ENCODE results near the gene TGFB1I1. TPM values are rescaled to one million over a fixed set of nuclear protein-coding genes. Genes with fewer than 3 reads are reported as not detected.
"Not testable (repeated sequence)": the region's sequence is repeated elsewhere in the genome, so short reads cannot be mapped to it uniquely, and the experiment has no call there.

Gene TGFB1I1
- polyA plus RNA-seq, 1 donor from 2014 or later = 0.59 TPM

- Mint-ChIP-seq H3K36me3 (peaks cover 3% of the 10 kb centered on the region), H3K27me3 (no peaks in the 10 kb centered on the region), H3K4me3 (no peak overlapping the region), H3K27ac (no peak overlapping the region), H3K4me1 (peaks cover 11 to 17% (median 12%) of the 10 kb centered on the region in 3 donors), H3K9me3 (no peaks in the 10 kb centered on the region)
Observed at GRCh38 chr16:31501226-31501965, 29.4 kb downstream of the TGFB1I1 start.

DNA sequence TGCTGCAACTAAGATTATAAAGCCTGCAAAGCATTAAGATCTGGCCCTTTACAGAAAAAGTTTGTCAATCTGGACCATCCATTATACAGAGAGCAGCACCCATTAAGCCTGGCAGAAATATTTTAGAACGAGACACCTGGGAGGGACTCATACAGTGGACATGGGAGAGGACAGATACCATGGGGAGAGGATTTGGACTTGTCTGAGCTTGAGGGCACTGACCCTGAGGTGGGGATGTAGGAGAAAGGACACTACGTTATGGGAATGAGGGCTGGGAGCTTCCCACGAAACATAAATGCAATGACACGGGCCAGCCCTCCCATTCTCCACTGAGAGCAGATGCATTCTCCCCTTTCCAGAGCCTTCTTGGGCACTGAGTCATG is 30.0 kb downstream of the TGFB1I1 start:
- Mint-ChIP-seq H3K27ac (no peak overlapping the region), H3K9me3 (no peaks in the 10 kb centered on the region), H3K4me1 (peaks cover 12 to 18% (median 14%) of the 10 kb centered on the region in 3 donors), H3K27me3 (no peaks in the 10 kb centered on the region), H3K4me3 (no peak overlapping the region), H3K36me3 (peaks cover 3% of the 10 kb centered on the region)

DNA sequence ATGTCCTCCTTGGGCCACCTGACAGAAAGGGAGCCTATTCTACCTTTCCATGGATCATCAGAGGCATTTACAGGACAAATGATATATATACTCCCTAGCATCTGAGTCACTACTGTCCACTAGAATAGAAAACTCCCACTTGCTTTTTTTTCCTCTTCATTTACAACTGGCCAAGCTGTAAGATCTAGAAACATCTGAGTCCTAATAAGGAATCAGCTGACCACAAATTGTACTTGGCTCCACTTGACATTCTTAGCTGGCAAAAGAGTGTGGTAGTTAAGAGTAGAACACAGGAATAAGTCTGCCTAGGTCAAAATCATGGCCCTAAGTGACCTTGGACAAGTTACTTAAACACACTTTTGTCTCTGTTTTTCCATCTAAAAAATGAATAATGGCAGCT is 31.0 kb downstream of the TGFB1I1 start:
- Mint-ChIP-seq H3K4me1 (peaks cover 18 to 27% (median 21%) of the 10 kb centered on the region in 3 donors), H3K4me3 (no peak overlapping the region), H3K36me3 (peaks cover 3% of the 10 kb centered on the region), H3K9me3 (no peaks in the 10 kb centered on the region), H3K27ac (peak overlapping the region in 1 of 3 donors; percentile 31), H3K27me3 (no peaks in the 10 kb centered on the region)

GRCh38 chr16:31503555-31503954 is 31.6 kb downstream of the TGFB1I1 start:
- not testable (repeated sequence) for H3K27me3 Mint-ChIP-seq, H3K4me3 Mint-ChIP-seq, H3K36me3 Mint-ChIP-seq, H3K27ac Mint-ChIP-seq, H3K9me3 Mint-ChIP-seq
- H3K4me1 Mint-ChIP-seq = peaks cover 20 to 31% (median 22%) of the 10 kb centered on the region in 3 donors

DNA sequence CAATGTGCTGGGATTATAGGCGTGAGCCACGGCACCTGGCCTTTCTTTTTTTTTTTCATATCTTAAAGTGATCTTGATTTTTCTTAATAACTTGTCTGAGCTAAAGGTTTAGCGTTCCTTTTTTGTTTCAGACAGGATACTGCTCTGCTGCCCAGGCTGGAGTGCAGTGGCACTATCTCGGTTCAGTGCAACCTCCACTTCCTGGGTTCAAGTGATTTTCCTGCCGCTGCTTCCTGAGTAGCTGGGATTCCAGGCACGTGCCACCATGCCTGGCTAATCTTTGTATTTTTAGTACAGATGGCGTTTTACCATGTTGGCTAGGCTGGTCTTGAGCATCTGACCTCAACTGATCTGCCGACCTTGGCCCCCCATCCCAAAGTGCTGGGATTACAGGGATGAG is 32.2 kb downstream of the TGFB1I1 start:
- no peaks in the 10 kb centered on the region for H3K27me3 Mint-ChIP-seq
- peaks cover 26 to 37% (median 28%) of the 10 kb centered on the region in 3 donors for H3K4me1 Mint-ChIP-seq
- H3K4me3 Mint-ChIP-seq = peak overlapping the region in 1 of 4 donors; percentile 97
- H3K27ac Mint-ChIP-seq = no peak overlapping the region
- H3K9me3 Mint-ChIP-seq = no peaks in the 10 kb centered on the region
- peaks cover 2% of the 10 kb centered on the region for H3K36me3 Mint-ChIP-seq

DNA sequence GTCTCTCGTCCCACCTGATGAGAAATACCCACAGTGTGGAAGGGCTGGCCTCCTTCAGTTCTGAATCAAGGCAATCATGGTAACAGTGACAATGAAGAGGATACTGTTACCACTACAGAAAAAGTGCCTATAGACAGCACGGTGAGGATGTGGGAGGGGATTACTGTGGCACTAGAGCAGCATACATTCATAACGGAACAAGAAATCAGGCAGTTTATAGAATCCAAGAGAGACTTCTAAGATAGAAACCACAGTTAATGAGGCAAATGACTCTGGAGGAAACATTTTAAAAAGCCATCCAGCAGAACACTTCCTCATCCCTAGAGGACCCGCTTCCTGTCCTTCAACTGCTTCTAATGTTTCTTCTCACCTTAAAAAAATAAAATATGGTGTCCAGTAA is 33.5 kb downstream of the TGFB1I1 start:
- H3K27ac Mint-ChIP-seq = peak overlapping the region; percentile 4 to 96 (median 75)

DNA sequence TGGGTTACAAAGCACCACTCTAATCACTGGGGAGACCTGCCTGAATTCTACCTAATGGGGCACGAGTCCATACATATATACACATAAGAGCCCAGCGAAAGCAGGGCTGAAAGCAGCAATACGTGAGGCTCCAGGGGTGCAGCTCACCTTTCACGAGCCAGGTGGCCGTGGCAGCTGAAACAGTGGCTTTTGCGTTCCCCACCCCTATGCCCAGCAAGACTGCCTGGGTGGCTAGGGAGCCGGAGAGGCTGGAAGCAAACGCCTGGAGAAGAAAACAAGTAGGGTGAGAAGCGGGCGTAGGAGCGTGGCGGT is 35.6 kb downstream of the TGFB1I1 start:
- H3K4me1 Mint-ChIP-seq = peaks cover 34 to 45% (median 36%) of the 10 kb centered on the region in 3 donors
- H3K9me3 Mint-ChIP-seq = no peaks in the 10 kb centered on the region
- peak overlapping the region; percentile 84 to 96 (median 91) for H3K27ac Mint-ChIP-seq
- no peaks in the 10 kb centered on the region for H3K36me3 Mint-ChIP-seq
- no peaks in the 10 kb centered on the region for H3K27me3 Mint-ChIP-seq
- H3K4me3 Mint-ChIP-seq = peak overlapping the region; percentile 90 to 97 (median 97)

More for the DNA sequence above, 33.5 kb downstream of the TGFB1I1 start:
- H3K9me3 Mint-ChIP-seq = no peaks in the 10 kb centered on the region
- H3K27me3 Mint-ChIP-seq = no peaks in the 10 kb centered on the region
- peak overlapping the region in 1 of 4 donors; percentile 97 for H3K4me3 Mint-ChIP-seq
- peaks cover 2% of the 10 kb centered on the region for H3K36me3 Mint-ChIP-seq
- H3K4me1 Mint-ChIP-seq = peaks cover 32 to 46% (median 33%) of the 10 kb centered on the region in 3 donors

DNA sequence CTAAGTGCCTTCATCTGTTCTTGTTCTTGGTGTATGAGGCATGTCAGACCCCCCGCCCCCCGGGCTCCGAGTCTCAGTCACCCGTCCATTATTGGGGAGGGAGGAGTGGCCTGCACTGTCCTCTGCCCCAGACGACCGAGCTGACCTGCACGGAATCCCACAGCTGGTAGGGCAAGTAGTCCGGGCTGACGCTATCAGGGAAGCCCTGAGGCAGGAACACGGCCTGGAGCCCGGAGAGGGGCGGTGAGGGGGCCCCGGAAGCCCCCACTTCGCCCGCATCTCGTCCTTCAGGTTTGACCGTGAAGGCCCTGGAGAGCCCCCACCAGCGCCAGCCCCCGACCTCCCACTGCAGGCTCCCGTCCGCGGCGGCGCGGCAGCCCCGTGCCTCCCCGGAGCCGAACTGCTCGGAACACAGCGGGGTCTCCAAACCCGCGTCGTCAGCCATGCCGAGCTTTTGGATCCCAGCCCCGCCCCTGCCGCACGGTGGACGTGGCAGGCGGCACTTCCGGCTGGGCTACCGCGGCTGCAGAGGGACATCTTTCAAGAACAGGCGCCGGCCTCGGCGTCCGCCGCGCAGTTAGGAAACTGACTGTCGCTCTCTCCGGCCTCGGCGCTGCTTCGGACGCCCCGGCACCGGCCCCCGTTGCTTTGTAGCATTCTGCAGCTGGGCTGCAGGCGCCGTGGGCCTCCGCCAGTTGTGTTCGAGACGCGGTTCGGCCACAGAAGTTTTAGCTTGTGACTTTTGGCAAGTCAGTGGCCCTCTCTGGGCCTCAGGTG is 36.2 kb downstream of the TGFB1I1 start, which contains the start of gene RUSF1:
TSS of gene RUSF1 (minus strand) at position 463 of the 777 bp plus-strand sequence. CDS start at position 445, 18 bp downstream.
- H3K4me1 Mint-ChIP-seq = peaks cover 34 to 40% (median 37%) of the 10 kb centered on the region in 3 donors

DNA sequence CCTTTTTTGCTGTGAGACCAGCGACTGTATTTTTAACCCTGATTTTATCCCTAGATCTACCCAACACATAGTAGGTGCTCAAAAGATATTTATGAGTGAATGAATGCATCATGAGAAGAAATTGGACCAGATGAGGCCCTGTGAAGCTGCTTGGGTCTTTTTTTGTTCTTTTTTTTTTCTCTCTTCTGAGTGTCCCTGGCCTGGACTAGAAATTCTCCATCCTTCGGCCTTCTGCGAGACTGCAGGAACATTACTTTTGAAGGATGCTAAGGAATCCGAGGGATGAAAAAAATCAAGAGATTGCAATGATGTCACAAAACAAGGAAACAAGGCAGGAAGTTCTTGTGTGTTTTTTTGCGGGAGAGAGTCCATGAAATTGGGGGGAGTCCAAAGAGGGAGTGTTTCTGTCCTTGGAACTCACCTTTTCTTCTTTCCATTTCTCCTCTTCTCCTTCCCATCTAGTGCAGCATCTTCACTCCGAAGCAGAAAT is 36.8 kb downstream of the TGFB1I1 start:
- peak overlapping the region; percentile 96 to 98 (median 96) for H3K27ac Mint-ChIP-seq
- peak overlapping the region; percentile 90 to 97 (median 97) for H3K4me3 Mint-ChIP-seq
- H3K36me3 Mint-ChIP-seq = no peaks in the 10 kb centered on the region
- H3K27me3 Mint-ChIP-seq = no peaks in the 10 kb centered on the region
- no peaks in the 10 kb centered on the region for H3K9me3 Mint-ChIP-seq
- H3K4me1 Mint-ChIP-seq = peaks cover 34 to 38% (median 37%) of the 10 kb centered on the region in 3 donors

More for the DNA sequence above, 36.2 kb downstream of the TGFB1I1 start, which contains the start of gene RUSF1:
- Mint-ChIP-seq H3K27me3 (no peaks in the 10 kb centered on the region), H3K4me3 (peak within 1 kb of the TSS; percentile 90 to 97 (median 97)), H3K27ac (peak within 1 kb of the TSS; percentile 96 to 98 (median 96)), H3K36me3 (no peaks in the 10 kb centered on the region), H3K9me3 (no peaks in the 10 kb centered on the region)

GRCh38 chr16:31513126-31513525 is 41.2 kb downstream of the TGFB1I1 start:
- Mint-ChIP-seq H3K4me3 (no peak overlapping the region), H3K27me3 (peaks cover 3% of the 10 kb centered on the region), H3K36me3 (no peaks in the 10 kb centered on the region), H3K9me3 (peaks cover 1 to 8% (median 2%) of the 10 kb centered on the region in 3 donors), H3K27ac (no peak overlapping the region), H3K4me1 (peaks cover 16 to 21% (median 20%) of the 10 kb centered on the region in 3 donors)

- Mint-ChIP-seq H3K27me3 (peaks cover 3% of the 10 kb centered on the region), H3K9me3 (peaks cover 1 to 8% (median 2%) of the 10 kb centered on the region in 3 donors), H3K4me3 (no peak overlapping the region), H3K27ac (no peak overlapping the region), H3K4me1 (peaks cover 12 to 14% (median 14%) of the 10 kb centered on the region in 3 donors), H3K36me3 (no peaks in the 10 kb centered on the region)
Observed at GRCh38 chr16:31513884-31514283, 41.9 kb downstream of the TGFB1I1 start.

GRCh38 chr16:31517800-31518402 is 45.9 kb downstream of the TGFB1I1 start:
- H3K27ac Mint-ChIP-seq = no peak overlapping the region
- peaks cover 1 to 8% (median 2%) of the 10 kb centered on the region in 3 donors for H3K9me3 Mint-ChIP-seq
- no peak overlapping the region for H3K4me3 Mint-ChIP-seq

DNA sequence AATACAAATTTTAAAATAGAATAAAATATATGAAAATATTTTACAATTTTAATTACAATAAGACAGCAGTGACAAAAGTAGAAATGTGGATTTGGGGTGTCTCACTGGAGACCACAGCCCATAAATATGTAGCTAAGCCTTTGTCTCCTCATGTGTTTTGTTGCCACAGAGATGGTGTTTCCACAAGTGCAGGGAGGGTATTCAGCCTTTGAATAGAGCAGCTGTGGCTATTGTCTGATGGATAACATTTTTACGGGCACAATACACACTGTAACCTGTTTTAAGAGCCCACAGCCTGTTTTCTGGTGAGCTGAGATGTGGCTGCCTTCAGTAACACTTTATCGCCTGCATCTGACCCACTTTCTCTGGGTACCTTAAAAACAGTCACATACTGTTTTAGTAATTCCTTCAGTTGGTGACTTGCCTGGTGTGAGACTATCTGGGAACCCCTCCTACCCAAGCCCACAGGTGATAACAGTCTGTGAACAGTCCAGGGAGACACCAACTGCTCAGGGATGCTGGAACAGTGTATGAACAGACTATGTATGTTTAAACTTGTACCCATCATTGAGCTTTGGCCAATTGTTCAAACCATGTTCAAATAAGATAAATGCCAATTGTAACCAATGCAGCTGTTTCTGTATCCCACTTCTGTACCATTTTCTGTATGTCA is 47.9 kb downstream of the TGFB1I1 start:
- peaks cover 3% of the 10 kb centered on the region for H3K27me3 Mint-ChIP-seq
- H3K9me3 Mint-ChIP-seq = peaks cover 1 to 8% (median 2%) of the 10 kb centered on the region in 3 donors
- H3K4me1 Mint-ChIP-seq = no peaks in the 10 kb centered on the region
- H3K36me3 Mint-ChIP-seq = peaks cover 3% of the 10 kb centered on the region
- H3K4me3 Mint-ChIP-seq = no peak overlapping the region
- no peak overlapping the region for H3K27ac Mint-ChIP-seq

More at GRCh38 chr16:31517800-31518402, 45.9 kb downstream of the TGFB1I1 start:
- H3K36me3 Mint-ChIP-seq = peaks cover 3% of the 10 kb centered on the region
- H3K27me3 Mint-ChIP-seq = peaks cover 3% of the 10 kb centered on the region
- peaks cover 0 to 1% (median under 1%) of the 10 kb centered on the region in 3 donors for H3K4me1 Mint-ChIP-seq

- Mint-ChIP-seq H3K27ac (no peak overlapping the region), H3K36me3 (peaks cover 3% of the 10 kb centered on the region), H3K4me1 (peaks cover 0 to 2% (median 0%) of the 10 kb centered on the region in 3 donors), H3K4me3 (no peak overlapping the region), H3K9me3 (peaks cover 0 to 8% (median 2%) of the 10 kb centered on the region in 3 donors), H3K27me3 (peaks cover 3% of the 10 kb centered on the region)
Observed at GRCh38 chr16:31521368-31521767, 49.4 kb downstream of the TGFB1I1 start.
